Measurements from ENCODE around the gene SPEM1. TPM values are rescaled to one million over a fixed set of nuclear protein-coding genes. Genes with fewer than 3 reads are reported as not detected.

The SPEM1 gene
- polyA plus RNA-seq, 3 donors = not detected

DNA sequence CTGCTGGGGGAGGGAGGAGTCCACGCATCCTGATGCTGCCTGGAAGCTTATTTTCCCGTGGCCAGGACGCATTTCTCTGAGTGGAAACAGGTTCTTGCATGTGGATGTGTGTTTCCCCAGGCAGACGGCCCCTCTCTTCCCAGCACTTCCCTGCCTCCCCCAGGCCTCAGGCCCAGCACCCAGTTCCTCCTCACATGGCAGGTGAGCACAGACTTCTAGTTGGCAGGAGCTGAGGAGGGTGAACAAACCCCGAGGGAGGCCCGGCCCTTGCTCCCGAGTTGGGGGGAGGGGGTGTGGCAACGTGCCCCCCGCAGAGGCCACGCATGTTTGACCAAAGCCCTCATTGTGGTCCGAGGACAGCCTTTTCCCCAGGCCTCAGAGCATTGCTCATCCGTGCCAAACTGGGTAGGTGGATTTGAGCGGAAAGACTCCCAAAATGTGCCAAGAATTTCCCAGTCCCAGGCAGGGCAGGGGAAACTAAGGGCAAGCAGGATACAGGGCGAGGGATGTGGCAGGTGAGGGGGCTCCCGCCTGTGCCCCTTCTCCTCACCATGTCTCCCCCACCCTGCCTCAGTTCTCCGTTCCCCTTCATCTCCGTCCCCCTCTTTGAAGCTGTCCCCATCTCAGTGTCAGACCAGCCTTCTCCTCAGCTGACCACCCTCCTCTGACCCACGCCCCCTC lies 1.5 kb upstream of the SPEM1 start:
- DNase-seq = no peak

DNA sequence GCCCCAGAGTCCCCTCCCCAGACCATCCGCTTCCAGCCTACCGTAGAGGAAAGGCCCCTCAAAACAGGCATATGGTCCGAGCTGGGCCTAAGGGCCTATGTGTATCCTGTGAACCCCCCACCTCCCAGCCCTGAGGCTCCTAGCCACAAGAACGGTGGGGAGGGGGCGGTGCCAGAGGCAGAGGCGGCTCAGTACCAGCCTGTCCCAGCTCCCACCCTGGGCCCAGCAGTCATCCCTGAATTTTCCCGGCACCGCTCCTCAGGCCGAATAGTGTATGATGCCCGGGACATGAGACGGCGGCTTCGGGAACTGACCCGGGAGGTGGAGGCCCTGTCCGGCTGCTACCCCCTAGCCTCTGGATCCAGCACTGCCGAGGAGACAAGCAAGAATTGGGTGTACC lies 1.1 kb downstream of the SPEM1 start:
- DNase-seq = no peak

- DNase-seq = no peak
Measured at GRCh38 chr17:7423679-7424078, 3.6 kb downstream of the SPEM1 start.

- DNase-seq = no peak
Measured at GRCh38 chr17:7425316-7425715, 5.2 kb downstream of the SPEM1 start, which contains the start of gene SPEM2. Gene SPEM2 (plus strand): TSS chr17:7425616. CDS start chr17:7425689, 73 bp downstream.

DNA sequence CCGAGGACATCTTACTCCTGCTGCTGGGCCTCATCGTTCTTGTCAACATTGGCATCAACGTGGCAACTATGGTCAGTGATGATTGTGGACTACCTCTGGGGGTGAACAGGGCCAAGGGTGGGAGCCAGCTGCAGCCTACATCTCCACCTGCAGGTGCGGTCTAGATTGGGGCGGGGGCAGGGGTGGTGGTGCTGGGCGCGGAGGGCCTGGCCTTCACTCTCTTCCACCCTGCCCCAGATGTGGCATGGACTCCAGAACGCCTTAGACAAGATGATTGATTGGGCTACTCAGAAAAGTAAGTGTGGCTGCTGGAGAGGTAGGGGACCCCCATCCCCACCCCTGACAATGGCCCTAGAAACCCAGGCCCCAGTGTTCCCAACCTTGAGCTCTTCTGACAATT lies 5.6 kb downstream of the SPEM1 start:
- no peak for DNase-seq

DNA sequence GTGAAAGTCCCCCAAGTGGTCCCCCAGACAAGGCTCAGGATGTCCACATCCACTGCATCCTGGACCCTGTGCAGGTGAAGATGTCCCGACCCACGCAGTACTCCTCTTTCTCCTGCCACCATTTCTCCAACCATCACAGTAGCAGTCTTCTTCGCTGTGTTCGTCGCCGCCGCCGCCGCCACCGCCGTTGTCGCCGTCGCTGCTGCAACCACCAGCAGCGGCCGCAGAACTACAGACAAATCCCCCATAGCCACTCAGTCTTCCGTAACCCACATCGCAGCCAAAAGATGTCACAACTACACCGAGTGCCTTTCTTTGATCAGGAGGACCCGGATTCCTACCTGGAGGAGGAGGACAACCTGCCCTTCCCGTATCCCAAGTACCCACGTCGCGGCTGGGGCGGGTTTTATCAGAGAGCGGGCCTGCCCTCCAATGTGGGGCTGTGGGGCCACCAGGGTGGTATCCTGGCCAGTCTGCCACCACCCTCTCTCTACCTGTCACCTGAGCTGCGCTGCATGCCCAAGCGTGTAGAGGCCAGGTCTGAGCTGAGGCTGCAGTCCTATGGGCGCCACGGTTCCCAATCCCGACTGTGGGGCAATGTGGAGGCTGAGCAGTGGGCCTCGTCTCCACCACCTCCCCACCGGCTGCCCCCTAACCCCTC lies 6.2 kb downstream of the SPEM1 start:
- no peak for DNase-seq

DNA sequence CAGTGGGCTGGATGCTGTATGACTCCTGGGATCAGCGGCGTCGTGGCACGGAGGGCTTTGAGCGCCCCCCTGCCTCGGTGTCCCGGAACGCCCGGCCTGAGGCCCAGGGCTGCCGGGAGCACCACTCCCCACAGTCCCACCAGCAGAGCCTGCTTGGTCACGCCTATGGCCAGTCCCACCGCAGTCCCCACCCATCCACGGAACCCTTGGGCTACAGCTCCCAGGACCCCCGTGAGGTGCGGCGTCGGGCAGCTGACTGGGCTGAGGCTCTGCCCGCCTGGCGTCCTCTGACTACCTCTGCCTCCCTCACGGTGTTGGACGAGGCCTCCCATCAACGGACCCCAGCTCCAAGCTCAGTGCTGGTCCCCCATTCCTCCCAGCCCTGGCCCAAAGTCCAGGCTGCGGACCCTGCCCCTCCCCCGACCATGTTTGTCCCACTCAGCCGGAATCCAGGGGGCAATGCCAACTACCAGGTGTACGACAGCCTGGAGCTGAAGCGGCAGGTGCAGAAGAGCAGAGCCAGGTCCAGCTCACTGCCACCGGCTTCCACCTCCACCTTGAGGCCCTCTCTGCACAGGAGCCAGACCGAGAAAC lies 6.9 kb downstream of the SPEM1 start:
- no peak for DNase-seq

DNA sequence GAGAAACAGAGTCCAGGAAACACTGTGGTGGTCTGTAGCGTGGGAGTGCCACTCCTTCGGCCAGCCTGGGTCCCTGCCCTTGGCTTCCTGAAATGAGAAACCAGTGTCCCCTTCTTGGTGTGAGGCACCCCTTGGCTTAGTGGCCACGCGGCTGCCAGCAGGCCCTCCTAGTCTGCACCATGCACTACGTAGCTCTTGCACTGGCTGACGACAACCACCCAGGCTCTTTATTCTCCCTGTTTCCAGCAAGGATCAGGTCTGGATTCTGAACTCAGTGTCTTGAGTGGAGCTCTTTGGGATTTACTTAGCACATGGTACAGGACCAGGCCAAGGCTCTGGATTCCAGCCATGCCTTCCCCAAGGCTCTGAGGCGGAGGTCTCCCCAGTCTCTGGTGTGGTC lies 7.4 kb downstream of the SPEM1 start:
- DNase-seq = no peak

DNA sequence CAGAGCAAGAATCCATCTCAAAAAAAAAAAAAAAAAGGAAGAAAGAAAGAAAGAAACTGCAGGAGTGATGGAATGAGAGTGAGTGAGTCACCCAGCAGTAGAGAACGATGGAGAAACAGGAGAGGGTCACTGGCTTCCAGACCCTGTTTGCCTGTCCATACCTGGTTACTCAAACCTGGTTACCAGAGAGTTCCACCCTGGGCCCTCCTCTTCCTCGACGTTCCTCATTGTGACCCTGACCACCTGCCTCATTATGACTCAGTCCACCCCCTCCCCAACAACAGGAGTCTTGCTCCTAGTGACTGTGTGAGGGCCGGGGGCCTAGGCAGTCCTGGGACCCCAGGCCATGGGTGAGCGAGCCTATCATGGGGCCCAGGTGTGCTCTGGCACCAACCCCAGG lies 8.4 kb downstream of the SPEM1 start, which contains the start of gene SPEM3:
SPEM3 (plus strand) TSS at position 301 of the 400 bp plus-strand sequence; CDS start at position 347, 46 bp downstream.
- no peak for DNase-seq

DNA sequence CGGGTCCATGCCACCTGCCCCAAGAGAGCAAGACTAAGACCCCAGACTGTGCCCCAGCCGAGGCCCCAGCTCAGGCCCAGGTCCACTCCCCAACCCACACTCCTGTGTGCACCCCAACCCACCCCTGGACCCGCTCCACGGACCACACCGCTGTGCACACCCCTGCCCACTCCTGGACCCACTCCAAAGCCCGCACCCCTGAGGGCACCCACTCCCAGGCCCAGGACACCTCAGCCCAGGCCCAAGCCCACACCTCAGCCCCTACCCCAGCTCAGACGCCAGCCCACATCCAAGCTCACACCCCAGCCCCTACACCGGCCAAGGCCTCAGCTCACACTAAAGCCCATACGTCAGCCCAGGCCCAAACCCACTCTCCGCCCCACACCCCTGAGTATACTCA lies 9.6 kb downstream of the SPEM1 start:
- DNase-seq = no peak

DNA sequence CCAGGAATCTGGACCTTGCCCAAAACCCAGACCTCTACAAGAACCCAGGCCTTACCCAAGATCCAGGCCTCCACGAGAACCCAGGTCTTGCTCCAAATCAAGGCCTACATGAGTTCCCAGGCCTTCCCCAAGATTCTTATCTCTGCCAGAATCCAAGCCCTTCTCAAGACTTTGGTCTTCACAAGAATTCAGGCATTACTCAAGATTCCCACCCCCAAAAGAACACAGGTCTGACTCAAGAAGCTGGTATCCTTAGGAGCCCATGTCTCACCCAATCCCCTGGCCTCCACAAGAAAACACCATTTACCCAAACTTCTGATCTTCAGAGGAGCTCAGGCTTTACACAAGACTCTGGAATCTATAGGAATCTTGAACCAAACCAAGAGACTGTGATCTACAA lies 11.1 kb downstream of the SPEM1 start:
- no peak for DNase-seq

DNA sequence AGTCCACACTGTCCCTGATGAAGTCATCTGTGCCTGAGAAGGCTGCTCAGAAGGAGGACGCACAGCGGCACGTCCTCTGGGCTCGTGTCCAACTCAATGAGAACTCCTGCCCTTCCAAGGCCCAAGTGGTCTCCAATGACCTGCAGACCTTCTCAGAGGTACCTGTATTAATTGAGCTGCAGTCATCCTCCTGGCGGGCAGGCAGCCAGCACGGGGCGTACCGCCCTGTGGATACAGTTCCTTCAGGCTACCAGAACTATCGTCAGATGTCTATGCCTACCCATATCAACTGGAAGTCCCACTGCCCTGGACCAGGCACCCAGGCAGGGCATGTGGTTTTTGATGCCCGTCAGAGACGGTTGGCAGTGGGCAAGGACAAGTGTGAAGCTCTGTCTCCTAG lies 12.2 kb downstream of the SPEM1 start:
- DNase-seq = no peak

DNA sequence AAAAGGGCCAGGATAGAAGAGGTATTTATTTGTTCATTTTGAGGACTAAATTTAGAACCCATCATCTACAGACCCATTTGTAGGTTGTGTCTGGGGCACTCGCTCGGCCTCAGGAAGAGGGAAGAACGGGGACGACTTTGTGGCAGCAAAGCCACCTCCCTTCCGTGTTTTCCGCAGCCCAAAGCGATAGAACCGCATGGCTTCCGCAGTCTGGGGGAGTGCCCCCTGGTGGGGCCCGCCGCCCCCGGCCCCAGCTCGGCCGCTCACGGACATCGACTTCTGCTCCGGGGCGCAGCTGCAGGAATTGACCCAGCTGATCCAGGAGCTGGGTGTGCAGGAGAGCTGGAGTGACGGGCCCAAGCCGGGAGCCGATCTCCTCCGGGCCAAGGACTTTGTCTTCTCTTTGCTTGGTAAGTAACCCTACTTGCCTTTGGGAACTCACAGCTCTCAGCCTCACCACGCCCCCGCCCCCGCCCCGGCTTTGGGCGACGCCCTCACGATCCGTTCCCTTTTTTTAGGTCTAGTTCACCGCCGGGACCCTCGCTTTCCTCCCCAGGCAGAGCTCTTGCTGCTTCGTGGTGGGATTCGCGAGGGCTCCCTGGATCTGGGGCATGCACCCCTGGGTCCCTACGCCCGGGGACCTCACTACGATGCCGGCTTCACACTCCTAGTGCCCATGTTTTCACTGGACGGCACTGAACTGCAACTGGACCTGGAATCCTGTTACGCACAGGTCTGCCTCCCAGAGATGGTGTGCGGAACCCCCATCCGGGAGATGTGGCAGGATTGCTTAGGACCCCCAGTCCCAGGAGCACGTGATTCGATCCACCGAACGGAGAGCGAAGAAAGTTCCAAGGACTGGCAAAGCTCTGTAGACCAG lies 15.8 kb downstream of the SPEM1 start:
- DNase-seq = no peak

DNA sequence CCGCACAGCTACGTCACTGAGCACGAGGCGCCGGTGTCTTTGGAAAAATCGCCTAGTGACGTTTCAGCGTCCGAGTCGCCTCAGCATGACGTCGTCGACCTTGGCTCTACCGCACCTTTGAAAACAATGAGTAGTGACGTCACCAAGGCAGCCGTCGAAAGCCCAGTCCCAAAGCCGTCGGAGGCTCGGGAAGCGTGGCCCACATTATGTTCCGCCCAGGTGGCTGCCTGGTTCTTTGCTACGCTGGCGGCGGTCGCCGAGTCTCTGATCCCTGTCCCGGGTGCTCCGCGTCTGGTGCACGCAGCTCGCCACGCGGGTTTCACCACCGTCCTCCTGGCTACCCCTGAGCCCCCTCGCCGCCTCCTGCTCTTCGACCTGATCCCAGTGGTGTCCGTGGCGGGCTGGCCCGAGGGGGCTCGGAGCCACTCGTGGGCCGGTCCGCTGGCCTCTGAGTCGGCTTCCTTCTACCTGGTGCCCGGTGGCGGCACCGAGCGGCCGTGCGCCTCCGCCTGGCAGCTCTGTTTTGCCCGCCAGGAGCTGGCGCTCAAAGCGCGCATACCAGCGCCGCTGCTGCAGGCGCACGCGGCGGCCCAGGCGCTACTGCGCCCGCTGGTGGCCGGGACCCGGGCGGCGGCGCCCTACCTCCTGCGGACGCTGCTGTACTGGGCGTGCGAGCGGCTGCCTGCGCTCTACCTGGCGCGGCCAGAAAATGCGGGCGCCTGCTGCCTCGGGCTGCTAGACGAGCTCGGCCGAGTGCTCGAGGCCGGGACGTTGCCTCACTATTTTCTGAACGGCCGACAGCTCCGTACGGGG lies 16.6 kb downstream of the SPEM1 start:
- DNase-seq = peak; percentile 84

DNA sequence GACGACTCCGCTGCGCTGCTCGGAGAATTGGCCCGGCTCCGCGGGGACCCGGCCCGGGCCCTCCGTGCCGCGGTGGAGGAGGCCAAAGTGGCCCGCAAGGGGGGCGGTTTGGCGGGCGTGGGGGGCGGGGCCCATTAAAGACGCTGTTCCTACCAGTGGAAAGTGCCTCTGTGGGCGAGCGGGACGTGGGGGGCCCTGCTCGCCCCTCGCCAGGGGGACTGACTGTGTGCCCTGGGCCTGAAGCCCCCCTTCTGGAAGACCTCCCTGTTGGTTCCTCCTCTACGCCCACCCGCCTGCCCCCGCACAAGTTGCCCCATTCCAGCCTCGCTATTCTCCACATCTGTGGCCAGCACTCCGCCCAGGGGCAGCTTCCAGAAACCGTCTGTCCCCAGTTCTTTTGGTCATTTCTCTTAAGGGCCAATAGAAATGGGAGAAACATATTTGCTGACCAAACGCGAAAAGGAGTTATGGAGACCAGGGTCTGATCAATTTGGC lies 17.3 kb downstream of the SPEM1 start:
- no peak for DNase-seq

GRCh38 chr17:7437950-7438614 lies 18.0 kb downstream of the SPEM1 start:
- DNase-seq = no peak

DNA sequence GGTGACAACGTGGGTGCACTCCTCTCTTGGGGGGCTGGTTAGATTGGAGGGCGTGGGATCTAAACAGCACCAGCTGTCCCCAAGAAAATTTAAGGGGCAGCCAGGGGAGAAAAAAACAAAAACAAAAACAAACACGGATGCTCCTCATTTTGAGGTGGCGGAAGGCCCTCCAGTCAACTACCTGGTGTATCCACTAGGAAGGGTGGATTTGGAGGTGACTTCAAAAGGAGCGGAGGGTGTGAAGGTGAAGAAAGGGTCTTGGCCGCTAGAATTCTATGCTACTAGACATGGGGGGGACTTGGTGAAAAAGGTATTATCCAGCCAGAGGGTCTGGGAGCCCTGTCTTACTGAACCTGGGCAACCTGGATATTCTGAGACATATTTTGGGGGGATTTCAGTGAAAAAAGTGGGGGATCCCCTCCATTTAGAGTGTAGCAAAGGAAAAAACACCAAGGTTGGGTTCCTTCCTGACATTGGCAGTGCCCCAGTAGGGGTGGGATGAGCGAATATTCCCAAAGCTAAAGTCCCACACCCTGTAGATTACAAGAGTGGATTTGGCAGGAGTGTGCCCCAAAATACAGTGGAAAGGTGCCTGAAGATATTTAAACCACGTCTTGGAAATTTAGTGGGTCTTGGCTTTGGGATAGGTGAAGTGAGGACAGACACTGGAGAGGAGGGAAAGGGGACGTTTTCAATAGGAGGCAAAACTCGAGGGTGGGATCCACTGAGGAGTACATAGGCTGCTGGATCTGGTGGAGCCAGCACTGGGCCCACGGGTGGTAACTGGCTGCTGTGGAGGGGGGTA lies 18.7 kb downstream of the SPEM1 start:
- DNase-seq = no peak

GRCh38 chr17:7439462-7440112 lies 19.5 kb downstream of the SPEM1 start, which contains the start of gene FGF11:
Gene FGF11 (plus strand): TSS chr17:7439512. CDS start chr17:7439621, 109 bp downstream.
- no peak for DNase-seq
